NCI-H2171 treated with DMSO at 0.1 percent for 48 hours (cell line): Measurements from ENCODE around the gene THYN1.
"Not testable (repeated sequence)": the region's sequence is repeated elsewhere in the genome, so short reads cannot be mapped to it uniquely, and the experiment has no call there.

Experiments used
- DNase-seq: peaks from one replicate; lab custom pipeline; 2025; lab: John Stamatoyannopoulos, UW

THYN1 gene

GRCh38 chr11:134275188-134275533, 22.0 kb upstream of the THYN1 start:
- no peak for DNase-seq

- DNase-seq = no peak
These were observed 20.2 kb upstream of the THYN1 start for GRCh38 chr11:134273317-134273712.

- peak; percentile 14 for DNase-seq
These were observed 19.5 kb upstream of the THYN1 start for GRCh38 chr11:134272381-134273316.

- DNase-seq = no peak
These were observed 18.8 kb upstream of the THYN1 start for GRCh38 chr11:134271978-134272377.

GRCh38 chr11:134270250-134270714, 17.1 kb upstream of the THYN1 start:
- DNase-seq = no peak

- no peak for DNase-seq
These were observed 14.8 kb upstream of the THYN1 start for GRCh38 chr11:134267966-134268365.

- DNase-seq = no peak
These were observed 14.3 kb upstream of the THYN1 start for GRCh38 chr11:134267461-134267860.

- DNase-seq = no peak
These were observed 13.7 kb upstream of the THYN1 start for GRCh38 chr11:134266841-134267251.

- DNase-seq = no peak
These were observed 13.3 kb upstream of the THYN1 start for GRCh38 chr11:134266440-134266839.

- no peak for DNase-seq
These were observed 12.0 kb upstream of the THYN1 start for GRCh38 chr11:134264966-134265764.

- DNase-seq = peak; percentile 18
These were observed 8.7 kb upstream of the THYN1 start for GRCh38 chr11:134261626-134262488.

GRCh38 chr11:134260983-134261382, 7.8 kb upstream of the THYN1 start:
- DNase-seq = no peak

GRCh38 chr11:134260503-134260902, 7.4 kb upstream of the THYN1 start:
- no peak for DNase-seq

GRCh38 chr11:134258577-134258976, 5.4 kb upstream of the THYN1 start:
- DNase-seq = no peak

GRCh38 chr11:134257101-134257500, 3.9 kb upstream of the THYN1 start:
- no peak for DNase-seq

GRCh38 chr11:134255184-134255561, 2.0 kb upstream of the THYN1 start:
- not testable (repeated sequence) for DNase-seq

- no peak for DNase-seq
These were observed 1.5 kb upstream of the THYN1 start for GRCh38 chr11:134254433-134255183.

GRCh38 chr11:134252346-134253187, 585 bp downstream of the THYN1 start:
- DNase-seq = peak; percentile 65

- no peak for DNase-seq
These were observed 2.5 kb downstream of the THYN1 start for GRCh38 chr11:134250675-134251074.

GRCh38 chr11:134250246-134250645, 2.9 kb downstream of the THYN1 start:
- no peak for DNase-seq
